ENCODE data around the gene DLG2. TPM values are rescaled to one million over a fixed set of nuclear protein-coding genes. Genes with fewer than 3 reads are reported as not detected.

Gene DLG2
- total RNA-seq, 2 experiments from 2014 or later, result 2.0 to 2.1 TPM

GRCh38 chr11:83546368-83546767 lies 2080.8 kb downstream of the DLG2 start:
- POLR2A ChIA-PET, result no interaction called here
- CTCF ChIA-PET, result no interaction called here
- DNase-seq, result no peak

GRCh38 chr11:83545494-83546260 lies 2081.5 kb downstream of the DLG2 start:
- ATAC-seq (ENCODE audit: poor library complexity), result no peak
- Histone ChIP-seq H3K36me3 (ENCODE audit: insufficient read depth, low read length) (no peaks in the 10 kb centered on the region), H3K27ac (ENCODE audit: low read depth in 1 of 2, low read length in 2 of 2) (no peak overlapping the region), H3K27me3 (ENCODE audit: control insufficient read depth in 1 of 2, insufficient read depth in 2 of 2, low read length in 2 of 2) (no peaks in the 10 kb centered on the region), H3K4me3 (ENCODE audit: low read length) (no peak overlapping the region), H3K9me3 (ENCODE audit: control insufficient read depth in 1 of 2, insufficient read depth in 1 of 2, low read length in 2 of 2) (no peaks in the 10 kb centered on the region), H3K4me1 (ENCODE audit: insufficient read depth, low read length) (no peaks in the 10 kb centered on the region)
- no peak overlapping the region for H3K4me3 Mint-ChIP-seq
- H3K9me3 Mint-ChIP-seq, result no peaks in the 10 kb centered on the region
- peaks cover 4% of the 10 kb centered on the region for H3K27me3 Mint-ChIP-seq
- no peaks in the 10 kb centered on the region for H3K4me1 Mint-ChIP-seq (ENCODE audit: low read depth)
- H3K27ac Mint-ChIP-seq, result no peak overlapping the region
- no peak for TF ChIP-seq CTCF (IDR thresholded peaks at IDR 0.05)
- ChIA-PET POLR2A (no interaction called here), CTCF (no interaction called here)
- intact Hi-C loops (cut with DNase I, micrococcal nuclease), result no loop called here
- H3K36me3 Mint-ChIP-seq (ENCODE audit: low read depth), result no peaks in the 10 kb centered on the region
- no peak for DNase-seq

More at GRCh38 chr11:83546368-83546767, 2080.8 kb downstream of the DLG2 start:
- intact Hi-C loops (cut with DNase I, micrococcal nuclease), result no loop called here
- TF ChIP-seq CTCF (IDR thresholded peaks at IDR 0.05), result no peak
- Histone ChIP-seq H3K9me3 (ENCODE audit: control insufficient read depth in 1 of 2, insufficient read depth in 1 of 2, low read length in 2 of 2) (no peaks in the 10 kb centered on the region), H3K27me3 (ENCODE audit: control insufficient read depth in 1 of 2, insufficient read depth in 2 of 2, low read length in 2 of 2) (no peaks in the 10 kb centered on the region), H3K4me3 (ENCODE audit: low read length) (no peak overlapping the region), H3K36me3 (ENCODE audit: insufficient read depth, low read length) (no peaks in the 10 kb centered on the region), H3K4me1 (ENCODE audit: insufficient read depth, low read length) (no peaks in the 10 kb centered on the region), H3K27ac (ENCODE audit: low read depth in 1 of 2, low read length in 2 of 2) (no peak overlapping the region)
- no peaks in the 10 kb centered on the region for H3K4me1 Mint-ChIP-seq (ENCODE audit: low read depth)
- no peak overlapping the region for H3K27ac Mint-ChIP-seq
- no peak for ATAC-seq (ENCODE audit: poor library complexity)
- no peak overlapping the region for H3K4me3 Mint-ChIP-seq
- H3K36me3 Mint-ChIP-seq (ENCODE audit: low read depth), result no peaks in the 10 kb centered on the region
- H3K9me3 Mint-ChIP-seq, result no peaks in the 10 kb centered on the region
- H3K27me3 Mint-ChIP-seq, result peaks cover 4% of the 10 kb centered on the region

GRCh38 chr11:83544846-83545245 lies 2082.3 kb downstream of the DLG2 start:
- Mint-ChIP-seq H3K4me3 (no peak overlapping the region), H3K36me3 (ENCODE audit: low read depth) (no peaks in the 10 kb centered on the region), H3K9me3 (no peaks in the 10 kb centered on the region), H3K27ac (no peak overlapping the region), H3K4me1 (ENCODE audit: low read depth) (no peaks in the 10 kb centered on the region), H3K27me3 (peaks cover 4% of the 10 kb centered on the region)
- Histone ChIP-seq H3K9me3 (ENCODE audit: control insufficient read depth in 1 of 2, insufficient read depth in 1 of 2, low read length in 2 of 2) (no peaks in the 10 kb centered on the region), H3K27ac (ENCODE audit: low read depth in 1 of 2, low read length in 2 of 2) (no peak overlapping the region), H3K4me1 (ENCODE audit: insufficient read depth, low read length) (no peaks in the 10 kb centered on the region), H3K4me3 (ENCODE audit: low read length) (no peak overlapping the region), H3K36me3 (ENCODE audit: insufficient read depth, low read length) (no peaks in the 10 kb centered on the region), H3K27me3 (ENCODE audit: control insufficient read depth in 1 of 2, insufficient read depth in 2 of 2, low read length in 2 of 2) (no peaks in the 10 kb centered on the region)
- ATAC-seq (ENCODE audit: poor library complexity) (no peak), DNase-seq (no peak)
- TF ChIP-seq CTCF (IDR thresholded peaks at IDR 0.05), result no peak
- ChIA-PET CTCF (no interaction called here), POLR2A (no interaction called here)
- intact Hi-C loops (cut with DNase I, micrococcal nuclease), result no loop called here
